ENCODE measurements around the gene TIE1.

DNA sequence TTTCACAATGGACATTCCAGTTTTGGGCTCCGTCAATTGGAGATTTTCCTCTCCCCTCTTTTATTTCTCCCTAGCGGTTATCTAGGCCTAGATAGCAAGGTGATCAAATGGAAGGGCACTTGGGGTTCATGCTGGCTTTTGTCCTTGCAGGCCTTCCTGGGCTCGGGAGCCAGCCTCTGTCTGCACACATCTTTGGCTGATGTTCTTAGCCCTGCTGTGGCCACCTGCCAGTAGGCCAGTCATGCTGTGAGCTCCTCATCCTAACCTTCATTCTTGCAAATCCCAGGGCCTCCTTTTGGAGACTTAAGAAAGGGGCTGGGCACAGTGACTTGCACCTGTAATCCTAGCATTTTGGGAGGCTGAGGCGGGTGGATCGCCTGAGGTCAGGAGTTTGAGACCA, 13.5 kb downstream of the TIE1 start:
- TF ChIP-seq, protein P1, sequence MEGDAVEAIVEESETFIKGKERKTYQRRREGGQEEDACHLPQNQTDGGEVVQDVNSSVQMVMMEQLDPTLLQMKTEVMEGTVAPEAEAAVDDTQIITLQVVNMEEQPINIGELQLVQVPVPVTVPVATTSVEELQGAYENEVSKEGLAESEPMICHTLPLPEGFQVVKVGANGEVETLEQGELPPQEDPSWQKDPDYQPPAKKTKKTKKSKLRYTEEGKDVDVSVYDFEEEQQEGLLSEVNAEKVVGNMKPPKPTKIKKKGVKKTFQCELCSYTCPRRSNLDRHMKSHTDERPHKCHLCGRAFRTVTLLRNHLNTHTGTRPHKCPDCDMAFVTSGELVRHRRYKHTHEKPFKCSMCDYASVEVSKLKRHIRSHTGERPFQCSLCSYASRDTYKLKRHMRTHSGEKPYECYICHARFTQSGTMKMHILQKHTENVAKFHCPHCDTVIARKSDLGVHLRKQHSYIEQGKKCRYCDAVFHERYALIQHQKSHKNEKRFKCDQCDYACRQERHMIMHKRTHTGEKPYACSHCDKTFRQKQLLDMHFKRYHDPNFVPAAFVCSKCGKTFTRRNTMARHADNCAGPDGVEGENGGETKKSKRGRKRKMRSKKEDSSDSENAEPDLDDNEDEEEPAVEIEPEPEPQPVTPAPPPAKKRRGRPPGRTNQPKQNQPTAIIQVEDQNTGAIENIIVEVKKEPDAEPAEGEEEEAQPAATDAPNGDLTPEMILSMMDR (IDR thresholded peaks at IDR 0.05) = no peak
- no peak for TF ChIP-seq EZH2 (IDR thresholded peaks at IDR 0.05)

Data from neural progenitor cell (in vitro differentiated cells).